HEK293T (cell line): ENCODE measurements around the gene PRKCB.

ENCODE experiments used
- CTCF ChIA-PET: fragments of 350-600 bp; formaldehyde crosslinking; extraction: SDS; loops from one replicate; lab custom pipeline; 2021; ENCODE audit warnings: antibody characterized with exemption, inconsistent platforms; lab: Yijun Ruan, JAX
- POLR2A ChIA-PET: fragments of 350-600 bp; formaldehyde crosslinking; extraction: SDS; loops from one replicate; lab custom pipeline; 2020; ENCODE audit warnings: antibody characterized with exemption, inconsistent platforms; lab: Yijun Ruan, JAX
- DNase-seq: peaks from one replicate; pipeline ENCODE4 v3.0.0; 2012; ENCODE audit warnings: mixed read lengths; ENCODE audit errors: extremely low spot score
- ARNT ChIP-seq: fragments of 450-650 bp; IDR thresholded peaks from 2 replicates; pipeline ENCODE4 v1.6.1; 2017; ENCODE audit warnings: mild to moderate bottlenecking
- BHLHE40 ChIP-seq: fragments of 450-650 bp; IDR thresholded peaks from 2 replicates; pipeline ENCODE4 v1.6.1; 2016; ENCODE audit warnings: mild to moderate bottlenecking, moderate library complexity, borderline replicate concordance
- CTBP1 ChIP-seq: fragments of 450-650 bp; IDR thresholded peaks from 2 replicates; pipeline ENCODE4 v1.6.1; 2016; ENCODE audit warnings: borderline replicate concordance
- ELF4 ChIP-seq: fragments of 450-650 bp; IDR thresholded peaks from 2 replicates; pipeline ENCODE4 v1.6.1; 2017; ENCODE audit warnings: antibody characterized with exemption
- FOXA1 ChIP-seq: fragments of 450-650 bp; IDR thresholded peaks from 2 replicates; pipeline ENCODE4 v1.6.1; 2016; ENCODE audit warnings: mild to moderate bottlenecking
- FOXK2 ChIP-seq: fragments of 450-650 bp; IDR thresholded peaks from 2 replicates; pipeline ENCODE4 v1.6.1; 2016; ENCODE audit warnings: mild to moderate bottlenecking
- FOXM1 ChIP-seq: fragments of 450-650 bp; IDR thresholded peaks from 2 replicates; pipeline ENCODE4 v1.6.1; 2017; ENCODE audit warnings: mild to moderate bottlenecking, borderline replicate concordance
- HDGF ChIP-seq: fragments of 450-650 bp; IDR thresholded peaks from 2 replicates; pipeline ENCODE4 v1.6.1; 2017; ENCODE audit warnings: antibody characterized with exemption, borderline replicate concordance
- L3MBTL2 ChIP-seq: fragments of 450-650 bp; conservative IDR thresholded peaks from 2 replicates; pipeline ENCODE4 v1.6.1; 2016; ENCODE audit warnings: mild to moderate bottlenecking
- LEF1 ChIP-seq: fragments of 450-650 bp; IDR thresholded peaks from 2 replicates; pipeline ENCODE4 v1.6.1; 2017; ENCODE audit warnings: mild to moderate bottlenecking, borderline replicate concordance
- NFRKB ChIP-seq: fragments of 450-650 bp; IDR thresholded peaks from 2 replicates; pipeline ENCODE4 v1.6.1; 2016; ENCODE audit warnings: mild to moderate bottlenecking, moderate library complexity
- PKNOX1 ChIP-seq: fragments of 450-650 bp; IDR thresholded peaks from 2 replicates; pipeline ENCODE4 v1.6.1; 2016
- SP1 ChIP-seq: fragments of 450-650 bp; IDR thresholded peaks from 2 replicates; pipeline ENCODE4 v1.6.1; 2017
- SUZ12 ChIP-seq: fragments of 450-650 bp; IDR thresholded peaks from 2 replicates; pipeline ENCODE4 v1.6.1; 2016; ENCODE audit warnings: mild to moderate bottlenecking
- TARDBP ChIP-seq: fragments of 450-650 bp; IDR thresholded peaks from 2 replicates; pipeline ENCODE4 v1.6.1; 2016
- ZNF384 ChIP-seq: fragments of 450-650 bp; IDR thresholded peaks from 2 replicates; pipeline ENCODE4 v1.6.1; 2016

The PRKCB gene

DNA sequence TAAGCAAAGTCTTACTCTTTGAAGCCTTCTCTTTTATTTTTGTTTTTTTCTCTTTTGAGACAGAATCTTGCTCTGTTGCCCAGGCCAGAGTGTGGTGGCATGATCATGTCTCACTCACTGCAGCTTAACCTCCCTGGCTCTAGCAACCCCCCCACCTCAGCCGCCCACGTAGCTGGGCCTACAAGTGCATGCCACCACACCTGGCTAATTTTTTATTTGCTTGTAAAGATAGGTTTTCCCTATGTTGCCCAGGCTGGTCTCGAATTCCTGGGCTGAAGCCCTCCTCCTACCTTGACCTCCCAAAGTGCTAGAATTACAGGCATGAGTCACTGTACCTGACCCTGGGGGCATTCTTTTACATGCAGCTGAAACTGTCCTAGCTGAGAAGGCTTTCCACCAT is 154.7 kb downstream of the PRKCB start:
- CTCF ChIA-PET = no interaction called here
- no peak for DNase-seq
- TF ChIP-seq TARDBP = no peak
- TF ChIP-seq LEF1 = no peak
- no peak for TF ChIP-seq FOXM1
- TF ChIP-seq HDGF = no peak
- TF ChIP-seq ELF4 = no peak
- no peak for TF ChIP-seq L3MBTL2
- TF ChIP-seq FOXK2 = no peak
- TF ChIP-seq PKNOX1 = no peak
- no peak for TF ChIP-seq CTBP1
- TF ChIP-seq SP1 = no peak
- no peak for TF ChIP-seq FOXA1
- no peak for TF ChIP-seq NFRKB
- TF ChIP-seq ARNT = no peak
- no peak for TF ChIP-seq BHLHE40
- no peak for TF ChIP-seq SUZ12
- no peak for TF ChIP-seq ZNF384
- POLR2A ChIA-PET = no interaction called here

GRCh38 chr16:23991066-23991465 is 155.3 kb downstream of the PRKCB start:
- ChIA-PET POLR2A (no interaction called here), CTCF (no interaction called here)

DNA sequence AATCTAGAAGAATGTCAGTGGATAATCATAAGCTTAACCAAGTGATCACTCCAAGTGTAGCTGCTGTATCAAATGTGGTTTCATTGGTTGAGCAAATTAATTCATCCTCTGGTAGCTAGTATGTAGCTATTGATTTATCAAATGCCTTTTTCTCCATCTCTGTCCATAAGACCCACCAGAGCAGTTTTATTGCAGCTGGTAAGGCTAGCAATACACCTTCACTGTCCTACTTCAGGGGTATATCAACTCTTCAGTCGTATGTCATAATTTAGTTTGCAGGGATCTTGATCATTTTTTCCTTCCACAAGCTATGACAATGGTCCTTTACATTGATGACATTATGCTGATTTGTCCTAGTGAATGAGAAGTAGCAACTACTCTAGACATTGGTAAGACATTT is 158.8 kb downstream of the PRKCB start:
- TF ChIP-seq FOXM1 (no peak), TARDBP (no peak), ARNT (no peak), HDGF (no peak), NFRKB (no peak), SP1 (no peak), L3MBTL2 (no peak), FOXK2 (no peak), FOXA1 (no peak), ELF4 (no peak), ZNF384 (no peak), LEF1 (no peak)
- POLR2A ChIA-PET = no interaction called here
- CTCF ChIA-PET = interaction anchor here (0.7 kb wide), 1 partner anchor 8 kb away, joined by 3 read pairs; no protein-coding TSS in a partner anchor
- no peak for DNase-seq

More at GRCh38 chr16:23991066-23991465, 155.3 kb downstream of the PRKCB start:
- no peak for TF ChIP-seq ELF4
- no peak for TF ChIP-seq FOXK2
- no peak for TF ChIP-seq FOXA1
- no peak for TF ChIP-seq BHLHE40
- TF ChIP-seq L3MBTL2 = no peak
- TF ChIP-seq TARDBP = no peak
- TF ChIP-seq SUZ12 = no peak
- no peak for TF ChIP-seq NFRKB
- no peak for TF ChIP-seq CTBP1
- TF ChIP-seq ARNT = no peak
- no peak for TF ChIP-seq ZNF384
- no peak for TF ChIP-seq FOXM1
- TF ChIP-seq SP1 = no peak
- no peak for TF ChIP-seq PKNOX1
- no peak for DNase-seq

- TF ChIP-seq HDGF (no peak), PKNOX1 (no peak), BHLHE40 (no peak), SUZ12 (no peak), SP1 (no peak)
- POLR2A ChIA-PET = no interaction called here
- DNase-seq = no peak
- CTCF ChIA-PET = no interaction called here
Observed at GRCh38 chr16:23996258-23996955, 160.6 kb downstream of the PRKCB start.

GRCh38 chr16:23998771-23999170 is 163.0 kb downstream of the PRKCB start:
- POLR2A ChIA-PET = no interaction called here
- DNase-seq = no peak
- CTCF ChIA-PET = no interaction called here
- TF ChIP-seq SP1 = no peak

DNA sequence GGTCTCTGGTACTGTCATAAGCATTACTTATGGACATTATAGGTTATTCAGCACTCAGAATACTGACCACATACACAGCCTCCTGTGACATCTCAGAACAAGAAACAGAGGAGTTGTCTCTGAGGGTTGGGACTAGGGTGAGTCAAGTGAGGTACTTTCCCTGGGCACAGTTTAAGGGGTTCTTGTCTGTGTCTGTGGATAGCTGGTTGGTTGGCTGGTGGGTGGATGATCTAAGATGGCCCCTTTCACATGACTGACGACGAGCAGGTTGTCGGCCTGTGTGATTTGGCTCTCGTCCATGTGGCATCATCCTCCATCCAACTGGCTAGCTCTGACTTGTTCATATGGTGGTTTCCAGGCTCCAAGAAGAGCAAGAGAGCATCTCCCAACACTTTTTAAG is 163.9 kb downstream of the PRKCB start:
- TF ChIP-seq TARDBP (no peak), ELF4 (no peak), FOXA1 (no peak), L3MBTL2 (no peak), CTBP1 (no peak)
- CTCF ChIA-PET = no interaction called here
- POLR2A ChIA-PET = no interaction called here
- DNase-seq = no peak

- ChIA-PET POLR2A (no interaction called here), CTCF (interaction anchor here (2.9 kb wide), 1 partner anchor 9 kb away, joined by 13 read pairs; no protein-coding TSS in a partner anchor)
- DNase-seq = no peak
- TF ChIP-seq SUZ12 (no peak), ARNT (no peak), FOXM1 (no peak), SP1 (no peak), BHLHE40 (no peak), ELF4 (no peak), FOXA1 (no peak), FOXK2 (no peak), LEF1 (no peak), L3MBTL2 (no peak), PKNOX1 (no peak), CTBP1 (no peak), NFRKB (no peak), ZNF384 (no peak), HDGF (no peak), TARDBP (no peak)
Observed at GRCh38 chr16:24001710-24002109, 165.9 kb downstream of the PRKCB start.
